ENCODE measurements around the gene UVSSA. TPM values are rescaled to one million over a fixed set of nuclear protein-coding genes. Genes with fewer than 3 reads are reported as not detected.
"Not testable (repeated sequence)": the region's sequence is repeated elsewhere in the genome, so short reads cannot be mapped to it uniquely, and the experiment has no call there.

Gene UVSSA
- polyA plus RNA-seq, 1 donor from 2014 or later: 13.3 TPM

DNA sequence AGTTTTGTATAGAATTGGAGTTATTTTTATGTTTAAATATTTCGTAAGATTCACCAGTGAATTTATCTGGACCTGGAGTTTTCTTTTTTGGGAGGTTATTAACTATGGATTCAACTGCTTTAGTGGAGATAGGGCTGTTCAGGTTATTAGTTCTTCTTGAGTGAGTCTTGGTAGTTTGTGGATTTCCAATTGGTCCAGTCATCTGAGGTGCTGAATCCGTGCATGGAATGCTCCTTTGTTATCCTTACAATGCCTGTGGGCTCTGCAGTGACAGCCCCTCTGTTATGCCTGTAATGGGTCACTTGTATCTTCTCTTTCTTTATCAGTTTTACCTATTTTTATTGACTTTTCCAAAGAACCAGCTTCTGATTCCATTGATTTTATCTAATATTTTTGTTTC is 74.6 kb downstream of the UVSSA start:
- H2AFZ ChIP-seq (ENCODE audit: low read depth, low read length): no peak overlapping the region
- H3K36me3 ChIP-seq (ENCODE audit: insufficient read depth, low read length): no peaks in the 10 kb centered on the region
- TF ChIP-seq, protein P1, sequence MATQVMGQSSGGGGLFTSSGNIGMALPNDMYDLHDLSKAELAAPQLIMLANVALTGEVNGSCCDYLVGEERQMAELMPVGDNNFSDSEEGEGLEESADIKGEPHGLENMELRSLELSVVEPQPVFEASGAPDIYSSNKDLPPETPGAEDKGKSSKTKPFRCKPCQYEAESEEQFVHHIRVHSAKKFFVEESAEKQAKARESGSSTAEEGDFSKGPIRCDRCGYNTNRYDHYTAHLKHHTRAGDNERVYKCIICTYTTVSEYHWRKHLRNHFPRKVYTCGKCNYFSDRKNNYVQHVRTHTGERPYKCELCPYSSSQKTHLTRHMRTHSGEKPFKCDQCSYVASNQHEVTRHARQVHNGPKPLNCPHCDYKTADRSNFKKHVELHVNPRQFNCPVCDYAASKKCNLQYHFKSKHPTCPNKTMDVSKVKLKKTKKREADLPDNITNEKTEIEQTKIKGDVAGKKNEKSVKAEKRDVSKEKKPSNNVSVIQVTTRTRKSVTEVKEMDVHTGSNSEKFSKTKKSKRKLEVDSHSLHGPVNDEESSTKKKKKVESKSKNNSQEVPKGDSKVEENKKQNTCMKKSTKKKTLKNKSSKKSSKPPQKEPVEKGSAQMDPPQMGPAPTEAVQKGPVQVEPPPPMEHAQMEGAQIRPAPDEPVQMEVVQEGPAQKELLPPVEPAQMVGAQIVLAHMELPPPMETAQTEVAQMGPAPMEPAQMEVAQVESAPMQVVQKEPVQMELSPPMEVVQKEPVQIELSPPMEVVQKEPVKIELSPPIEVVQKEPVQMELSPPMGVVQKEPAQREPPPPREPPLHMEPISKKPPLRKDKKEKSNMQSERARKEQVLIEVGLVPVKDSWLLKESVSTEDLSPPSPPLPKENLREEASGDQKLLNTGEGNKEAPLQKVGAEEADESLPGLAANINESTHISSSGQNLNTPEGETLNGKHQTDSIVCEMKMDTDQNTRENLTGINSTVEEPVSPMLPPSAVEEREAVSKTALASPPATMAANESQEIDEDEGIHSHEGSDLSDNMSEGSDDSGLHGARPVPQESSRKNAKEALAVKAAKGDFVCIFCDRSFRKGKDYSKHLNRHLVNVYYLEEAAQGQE (IDR thresholded peaks at IDR 0.05; ENCODE audit: borderline replicate concordance): no peak
- TF ChIP-seq, protein P2, sequence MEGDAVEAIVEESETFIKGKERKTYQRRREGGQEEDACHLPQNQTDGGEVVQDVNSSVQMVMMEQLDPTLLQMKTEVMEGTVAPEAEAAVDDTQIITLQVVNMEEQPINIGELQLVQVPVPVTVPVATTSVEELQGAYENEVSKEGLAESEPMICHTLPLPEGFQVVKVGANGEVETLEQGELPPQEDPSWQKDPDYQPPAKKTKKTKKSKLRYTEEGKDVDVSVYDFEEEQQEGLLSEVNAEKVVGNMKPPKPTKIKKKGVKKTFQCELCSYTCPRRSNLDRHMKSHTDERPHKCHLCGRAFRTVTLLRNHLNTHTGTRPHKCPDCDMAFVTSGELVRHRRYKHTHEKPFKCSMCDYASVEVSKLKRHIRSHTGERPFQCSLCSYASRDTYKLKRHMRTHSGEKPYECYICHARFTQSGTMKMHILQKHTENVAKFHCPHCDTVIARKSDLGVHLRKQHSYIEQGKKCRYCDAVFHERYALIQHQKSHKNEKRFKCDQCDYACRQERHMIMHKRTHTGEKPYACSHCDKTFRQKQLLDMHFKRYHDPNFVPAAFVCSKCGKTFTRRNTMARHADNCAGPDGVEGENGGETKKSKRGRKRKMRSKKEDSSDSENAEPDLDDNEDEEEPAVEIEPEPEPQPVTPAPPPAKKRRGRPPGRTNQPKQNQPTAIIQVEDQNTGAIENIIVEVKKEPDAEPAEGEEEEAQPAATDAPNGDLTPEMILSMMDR (IDR thresholded peaks at IDR 0.05; ENCODE audit: poor library complexity, severe bottlenecking): no peak
- no peak for TF ChIP-seq TAF1 (IDR thresholded peaks at IDR 0.05; ENCODE audit: low read depth)
- no peak for TF ChIP-seq EP300 (conservative IDR thresholded peaks at IDR 0.05; ENCODE audit: poor library complexity, severe bottlenecking)
- no peak for TF ChIP-seq EZH2 (IDR thresholded peaks at IDR 0.05; ENCODE audit: borderline replicate concordance, insufficient read depth, low read length, poor library complexity, severe bottlenecking)
- TF ChIP-seq SMC3 (conservative IDR thresholded peaks at IDR 0.05; ENCODE audit: poor library complexity): no peak
- TF ChIP-seq MXI1 (conservative IDR thresholded peaks at IDR 0.05; ENCODE audit: poor library complexity, severe bottlenecking): no peak
- no peak for TF ChIP-seq RAD21 (conservative IDR thresholded peaks at IDR 0.05)
- TF ChIP-seq POLR2AphosphoS5 (IDR thresholded peaks at IDR 0.05): no peak
- H3K9ac ChIP-seq (ENCODE audit: low read length): no peak overlapping the region
- H3K27ac ChIP-seq (ENCODE audit: low read length): no peak overlapping the region
- no peak overlapping the region for H3K4me3 ChIP-seq (ENCODE audit: low read length)
- H3K27me3 ChIP-seq (ENCODE audit: insufficient read depth, low read depth, low read length): peaks cover 11% of the 10 kb centered on the region
- no peak overlapping the region for H3K4me2 ChIP-seq (ENCODE audit: low read length)
- no peaks in the 10 kb centered on the region for H4K20me1 ChIP-seq (ENCODE audit: insufficient read depth)
- H3K79me2 ChIP-seq (replicated peaks; ENCODE audit: insufficient read depth, low read length): no peaks in the 10 kb centered on the region
- H3F3A ChIP-seq (ENCODE audit: insufficient read depth, low read length, poor library complexity, severe bottlenecking): no peaks in the 10 kb centered on the region
- H3K9me3 ChIP-seq (ENCODE audit: low read length): no peaks in the 10 kb centered on the region
- H3K9me2 ChIP-seq (ENCODE audit: insufficient read depth, low read length): no peaks in the 10 kb centered on the region

DNA sequence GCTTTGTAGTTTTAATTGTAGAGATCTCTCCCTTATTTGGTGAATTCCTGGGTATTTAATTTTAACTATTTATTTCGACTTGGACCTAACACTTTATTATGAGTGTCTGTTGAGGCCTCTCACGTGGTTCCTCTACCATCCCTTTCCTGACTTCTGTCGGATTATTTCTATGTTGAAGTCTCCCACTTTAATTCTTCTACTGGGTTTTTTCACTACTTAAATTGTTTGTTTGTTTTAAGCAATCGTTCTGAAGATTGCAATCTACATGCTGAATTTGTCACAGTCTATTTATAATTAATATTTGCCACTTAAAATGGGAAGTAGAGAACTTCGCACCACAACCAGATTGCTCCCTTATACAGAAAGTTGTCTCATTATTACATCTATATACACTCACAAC is 80.0 kb downstream of the UVSSA start:
- Histone ChIP-seq H3K9me2 (ENCODE audit: insufficient read depth, low read length) (no peaks in the 10 kb centered on the region), H4K20me1 (ENCODE audit: insufficient read depth) (no peaks in the 10 kb centered on the region), H3K9me3 (ENCODE audit: low read length) (no peaks in the 10 kb centered on the region), H3K4me3 (ENCODE audit: low read length) (no peak overlapping the region), H3K27me3 (ENCODE audit: insufficient read depth, low read depth, low read length) (peaks cover 8% of the 10 kb centered on the region), H3K27ac (ENCODE audit: low read length) (no peak overlapping the region), H3K36me3 (ENCODE audit: insufficient read depth, low read length) (no peaks in the 10 kb centered on the region), H3K79me2 (replicated peaks; ENCODE audit: insufficient read depth, low read length) (no peaks in the 10 kb centered on the region), H2AFZ (ENCODE audit: low read depth, low read length) (no peak overlapping the region), H3K4me2 (ENCODE audit: low read length) (no peak overlapping the region), H3F3A (ENCODE audit: insufficient read depth, low read length, poor library complexity, severe bottlenecking) (no peaks in the 10 kb centered on the region), H3K9ac (ENCODE audit: low read length) (no peak overlapping the region)
- no peak for TF ChIP-seq EP300 (conservative IDR thresholded peaks at IDR 0.05; ENCODE audit: poor library complexity, severe bottlenecking)
- TF ChIP-seq, protein P2 (IDR thresholded peaks at IDR 0.05; ENCODE audit: poor library complexity, severe bottlenecking): no peak

DNA sequence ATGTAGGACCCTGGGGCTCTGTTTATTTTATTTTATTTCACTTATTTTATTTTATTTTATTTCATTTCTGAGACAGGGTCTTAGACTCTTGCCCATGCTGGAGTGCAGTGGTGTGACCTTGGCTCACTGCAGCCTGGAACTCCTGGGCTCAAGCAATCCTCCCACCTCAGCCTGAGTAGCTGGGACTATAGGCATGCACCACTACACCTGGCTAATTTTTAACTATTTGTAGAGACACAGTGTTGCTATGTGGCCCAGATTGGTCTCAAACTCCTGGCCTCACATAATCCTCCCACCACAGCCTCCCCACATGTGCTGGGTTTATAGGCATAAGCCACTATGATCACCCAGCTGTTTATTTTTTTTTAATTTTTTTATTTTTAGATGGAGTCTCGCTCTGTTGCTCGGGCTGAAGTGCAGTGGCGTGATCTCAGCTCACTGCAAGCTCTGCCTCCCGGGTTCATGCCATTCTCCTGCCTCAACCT is 96.7 kb downstream of the UVSSA start:
- not testable (repeated sequence) for H3K79me2 ChIP-seq (replicated peaks; ENCODE audit: insufficient read depth, low read length); H3K27ac ChIP-seq (ENCODE audit: low read length); H3K9me2 ChIP-seq (ENCODE audit: insufficient read depth, low read length); H3K9me3 ChIP-seq (ENCODE audit: low read length); H3K27me3 ChIP-seq (ENCODE audit: insufficient read depth, low read depth, low read length); H3K36me3 ChIP-seq (ENCODE audit: insufficient read depth, low read length); H3K9ac ChIP-seq (ENCODE audit: low read length); H3K4me3 ChIP-seq (ENCODE audit: low read length); H4K20me1 ChIP-seq (ENCODE audit: insufficient read depth); H3F3A ChIP-seq (ENCODE audit: insufficient read depth, low read length, poor library complexity, severe bottlenecking); H2AFZ ChIP-seq (ENCODE audit: low read depth, low read length); H3K4me2 ChIP-seq (ENCODE audit: low read length)

Data from neural cell (in vitro differentiated cells).